ENCODE measurements around the gene HOXC12.

DNA sequence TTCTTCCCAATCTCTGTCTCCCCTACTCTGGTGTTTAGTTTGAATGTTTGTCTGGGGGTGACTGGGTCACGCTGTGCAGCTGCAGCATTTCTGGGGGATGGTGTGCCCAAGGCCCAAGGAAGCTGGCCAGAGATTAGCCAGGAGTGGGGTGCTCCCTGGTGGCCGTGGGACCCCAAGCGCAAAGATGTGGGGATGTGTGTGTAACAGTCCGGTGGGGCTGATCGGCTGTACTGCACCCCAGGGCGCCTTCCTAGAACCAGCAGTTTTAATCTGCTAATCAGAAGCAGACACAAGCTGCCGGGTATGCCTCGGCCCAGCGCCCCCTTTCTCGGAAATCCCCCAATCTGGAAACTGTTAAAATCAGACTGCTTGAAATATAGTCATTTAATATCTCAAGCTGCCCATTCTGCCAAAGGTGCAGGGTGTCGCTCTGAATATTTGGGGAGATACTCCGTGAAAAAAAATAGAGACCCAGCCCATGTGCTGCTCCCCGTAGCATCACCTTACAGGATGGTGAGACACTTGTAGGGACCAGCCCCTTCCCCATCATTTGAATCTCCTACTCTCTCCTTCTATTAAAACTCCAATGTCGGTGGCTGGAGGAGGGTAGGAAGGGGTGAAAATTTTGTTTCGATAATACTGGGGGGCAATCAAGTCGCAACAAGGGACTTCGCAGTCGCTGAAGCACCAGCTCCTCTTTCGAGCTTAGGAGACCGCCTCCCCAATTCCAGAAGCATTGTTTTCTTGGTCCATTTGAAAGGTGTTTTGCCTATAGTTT lies 49.5 kb downstream of the HOXC12 start:
- TF ChIP-seq CTCF (IDR thresholded peaks at IDR 0.05; ENCODE audit: low read length) = no peak
- no peak for TF ChIP-seq EZH2 (IDR thresholded peaks at IDR 0.05; ENCODE audit: borderline replicate concordance, low read length)

Measured in OCI-LY1 (cell line).